ENCODE results near the gene ACMSD. TPM values are rescaled to one million over a fixed set of nuclear protein-coding genes. Genes with fewer than 3 reads are reported as not detected.

The ACMSD gene
- total RNA-seq, 2 experiments from 2014 or later = not detected

GRCh38 chr2:134866498-134867099 is 28.2 kb downstream of the ACMSD start:
- CTCF ChIA-PET = no interaction called here
- DNase-seq = no peak
- H3K4me3 Mint-ChIP-seq = no peak overlapping the region
- no peaks in the 10 kb centered on the region for H3K36me3 Mint-ChIP-seq (ENCODE audit: low read depth)
- POLR2A ChIA-PET = no interaction called here
- no peak for ATAC-seq
- TF ChIP-seq, protein P1, sequence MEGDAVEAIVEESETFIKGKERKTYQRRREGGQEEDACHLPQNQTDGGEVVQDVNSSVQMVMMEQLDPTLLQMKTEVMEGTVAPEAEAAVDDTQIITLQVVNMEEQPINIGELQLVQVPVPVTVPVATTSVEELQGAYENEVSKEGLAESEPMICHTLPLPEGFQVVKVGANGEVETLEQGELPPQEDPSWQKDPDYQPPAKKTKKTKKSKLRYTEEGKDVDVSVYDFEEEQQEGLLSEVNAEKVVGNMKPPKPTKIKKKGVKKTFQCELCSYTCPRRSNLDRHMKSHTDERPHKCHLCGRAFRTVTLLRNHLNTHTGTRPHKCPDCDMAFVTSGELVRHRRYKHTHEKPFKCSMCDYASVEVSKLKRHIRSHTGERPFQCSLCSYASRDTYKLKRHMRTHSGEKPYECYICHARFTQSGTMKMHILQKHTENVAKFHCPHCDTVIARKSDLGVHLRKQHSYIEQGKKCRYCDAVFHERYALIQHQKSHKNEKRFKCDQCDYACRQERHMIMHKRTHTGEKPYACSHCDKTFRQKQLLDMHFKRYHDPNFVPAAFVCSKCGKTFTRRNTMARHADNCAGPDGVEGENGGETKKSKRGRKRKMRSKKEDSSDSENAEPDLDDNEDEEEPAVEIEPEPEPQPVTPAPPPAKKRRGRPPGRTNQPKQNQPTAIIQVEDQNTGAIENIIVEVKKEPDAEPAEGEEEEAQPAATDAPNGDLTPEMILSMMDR (IDR thresholded peaks at IDR 0.05) = no peak
- intact Hi-C loops (cut with micrococcal nuclease) = no loop called here
- H3K27me3 Mint-ChIP-seq = no peaks in the 10 kb centered on the region
- H3K4me1 Mint-ChIP-seq (ENCODE audit: low read depth) = no peaks in the 10 kb centered on the region
- H3K27ac Mint-ChIP-seq = no peak overlapping the region
- no peaks in the 10 kb centered on the region for H3K9me3 Mint-ChIP-seq

DNA sequence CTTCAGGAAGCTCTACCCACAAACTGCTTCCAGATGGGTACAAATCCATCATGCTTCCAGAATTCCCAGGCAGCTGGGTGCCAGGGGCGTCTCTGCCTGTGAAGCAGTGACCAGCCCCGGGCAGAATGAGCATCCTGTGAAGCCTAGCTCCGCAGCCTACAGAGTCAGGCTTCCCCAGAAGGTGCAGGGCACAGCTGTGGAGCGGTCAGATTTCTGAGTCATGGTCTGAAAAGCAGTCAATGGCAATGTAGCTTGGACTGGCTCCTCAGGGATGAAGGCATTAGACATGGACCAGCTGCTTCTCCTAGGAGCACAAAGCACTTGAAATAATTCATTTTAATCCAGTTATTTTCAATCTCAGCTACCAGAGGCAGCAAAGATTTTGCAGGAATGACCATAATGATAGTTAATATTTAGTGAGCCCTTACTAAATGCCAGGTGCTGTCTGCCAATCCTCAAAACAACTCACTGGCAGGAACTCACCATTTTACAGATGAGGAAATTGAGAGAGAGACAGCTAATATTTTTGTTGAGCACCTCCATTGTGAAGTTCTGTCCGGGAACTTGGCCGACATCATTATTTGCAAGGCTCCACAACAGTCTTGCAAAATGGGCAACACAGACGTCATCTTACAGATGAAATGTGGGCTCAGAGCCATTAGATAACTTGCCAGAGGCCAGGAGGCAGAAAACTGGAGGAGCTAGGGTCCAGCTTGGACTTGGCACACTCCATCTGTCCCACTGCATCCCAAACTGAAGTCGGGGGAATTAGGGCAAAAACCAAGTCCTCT is 31.7 kb downstream of the ACMSD start:
- intact Hi-C loops (cut with micrococcal nuclease) = no loop called here
- ATAC-seq (no peak), DNase-seq (no peak)
- Mint-ChIP-seq H3K9me3 (no peaks in the 10 kb centered on the region), H3K36me3 (ENCODE audit: low read depth) (no peaks in the 10 kb centered on the region), H3K4me3 (no peak overlapping the region), H3K4me1 (ENCODE audit: low read depth) (no peaks in the 10 kb centered on the region), H3K27me3 (no peaks in the 10 kb centered on the region), H3K27ac (no peak overlapping the region)
- ChIA-PET POLR2A (no interaction called here), CTCF (no interaction called here)
- TF ChIP-seq, protein P1 (IDR thresholded peaks at IDR 0.05) = no peak

- DNase-seq = no peak
- H3K4me1 Mint-ChIP-seq (ENCODE audit: low read depth) = no peaks in the 10 kb centered on the region
- H3K9me3 Mint-ChIP-seq = peaks cover 8% of the 10 kb centered on the region
- H3K36me3 Mint-ChIP-seq (ENCODE audit: low read depth) = peaks cover 6% of the 10 kb centered on the region
- H3K27me3 Mint-ChIP-seq = no peaks in the 10 kb centered on the region
- TF ChIP-seq, protein P1 (IDR thresholded peaks at IDR 0.05) = no peak
- intact Hi-C loops (cut with micrococcal nuclease) = no loop called here
- no peak overlapping the region for H3K27ac Mint-ChIP-seq
- ChIA-PET POLR2A (no interaction called here), CTCF (no interaction called here)
- ATAC-seq = no peak
- no peak overlapping the region for H3K4me3 Mint-ChIP-seq
Measured at GRCh38 chr2:134873152-134873551, 34.7 kb downstream of the ACMSD start.

DNA sequence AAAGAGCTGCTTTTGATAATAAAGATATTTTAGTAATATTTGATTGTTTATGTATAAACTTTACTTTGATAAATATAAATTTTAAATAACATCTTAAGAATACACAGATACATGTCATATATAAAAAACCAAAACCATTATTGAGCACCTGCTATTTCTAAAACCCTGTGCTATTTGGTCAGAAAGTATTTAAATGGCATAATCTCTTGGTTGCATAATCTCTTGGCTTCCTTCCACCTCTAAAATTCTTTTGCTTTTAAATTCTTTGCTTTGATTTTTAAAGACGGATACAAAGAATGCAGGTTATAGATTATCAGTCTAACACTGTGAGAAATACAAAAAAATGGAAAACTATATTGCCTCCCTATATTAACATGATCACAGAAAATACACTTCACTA is 36.9 kb downstream of the ACMSD start:
- intact Hi-C loops (cut with micrococcal nuclease) = no loop called here
- ChIA-PET POLR2A (no interaction called here), CTCF (no interaction called here)
- no peak for ATAC-seq
- no peaks in the 10 kb centered on the region for H3K27me3 Mint-ChIP-seq
- DNase-seq = no peak
- no peak overlapping the region for H3K27ac Mint-ChIP-seq
- no peak overlapping the region for H3K4me3 Mint-ChIP-seq
- H3K36me3 Mint-ChIP-seq (ENCODE audit: low read depth) = peaks cover 6% of the 10 kb centered on the region
- no peaks in the 10 kb centered on the region for H3K4me1 Mint-ChIP-seq (ENCODE audit: low read depth)
- TF ChIP-seq, protein P1 (IDR thresholded peaks at IDR 0.05) = no peak
- peaks cover 10% of the 10 kb centered on the region for H3K9me3 Mint-ChIP-seq

DNA sequence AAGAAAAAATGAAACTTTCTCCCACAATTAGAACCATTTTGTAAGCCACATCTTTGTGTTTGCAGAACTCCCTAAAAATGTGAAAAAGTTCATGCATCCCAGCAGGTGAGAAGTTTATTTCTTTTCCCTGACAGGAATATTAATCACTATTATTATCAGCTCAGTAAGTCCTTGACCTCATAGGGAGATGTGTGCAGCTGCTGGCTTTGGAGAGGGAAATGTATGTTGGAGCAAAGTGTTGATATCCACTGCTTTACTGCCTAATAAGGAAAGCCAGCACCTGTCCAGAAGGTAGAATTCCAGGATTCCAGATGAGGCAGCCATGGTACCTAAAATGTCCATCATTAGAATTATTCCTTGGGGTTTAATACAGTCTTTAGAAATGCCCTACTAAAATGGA is 44.4 kb downstream of the ACMSD start:
- no peak overlapping the region for H3K27ac Mint-ChIP-seq
- CTCF ChIA-PET = no interaction called here
- H3K9me3 Mint-ChIP-seq = peaks cover 5% of the 10 kb centered on the region
- H3K36me3 Mint-ChIP-seq (ENCODE audit: low read depth) = peaks cover 2% of the 10 kb centered on the region
- no peak for ATAC-seq
- POLR2A ChIA-PET = interaction anchor here (0.7 kb wide), 1 partner anchor 11 kb away, joined by 3 read pairs; no protein-coding TSS in a partner anchor
- DNase-seq = no peak
- intact Hi-C loops (cut with micrococcal nuclease) = no loop called here
- no peaks in the 10 kb centered on the region for H3K4me1 Mint-ChIP-seq (ENCODE audit: low read depth)
- no peak overlapping the region for H3K4me3 Mint-ChIP-seq
- H3K27me3 Mint-ChIP-seq = no peaks in the 10 kb centered on the region
- TF ChIP-seq, protein P1 (IDR thresholded peaks at IDR 0.05) = no peak

All from activated CD8-positive, alpha-beta T cell treated with anti-CD3 and anti-CD28 coated beads for 36 hours (primary cell).